Measurements from ENCODE around the gene SCAF1. TPM values are rescaled to one million over a fixed set of nuclear protein-coding genes. Genes with fewer than 3 reads are reported as not detected.

SCAF1 gene
- total and polyA plus RNA-seq, 10 of the 15 experiments (the other 5 are each of a cell fraction or from before 2014, with no cell fraction given): 0.18 to 77.0 (median 5.3) TPM

DNA sequence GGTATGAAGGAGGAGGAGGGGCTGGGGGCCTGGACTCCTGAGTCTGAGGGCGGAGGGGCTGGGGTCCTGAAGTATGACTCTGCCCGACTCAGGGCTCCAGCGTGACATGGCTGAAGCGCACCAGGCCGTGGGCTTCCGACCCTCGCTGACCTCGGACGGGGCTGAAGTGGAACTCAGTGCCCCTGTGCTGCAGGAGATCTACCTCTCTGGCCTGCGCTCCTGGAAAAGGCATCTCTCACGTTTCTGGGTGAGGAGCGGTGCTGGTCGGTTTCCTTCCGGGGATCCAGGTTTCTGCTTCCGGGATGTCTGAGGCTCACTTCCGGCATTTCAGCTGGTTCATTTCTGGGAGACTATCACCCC lies 50.1 kb downstream of the SCAF1 start:
- BruUV-seq (replicated peaks): no TSS peak
- POLR2A ChIA-PET: no interaction called here
- intact Hi-C loops (cut with micrococcal nuclease; ENCODE audit: unreplicated experiment): no loop called here
- RAD21 ChIA-PET (ENCODE audit: unreplicated experiment): no interaction called here
- Histone ChIP-seq H3K4me2 (ENCODE audit: control insufficient read depth, insufficient read depth) (no peak overlapping the region), H3K9ac (ENCODE audit: control insufficient read depth, insufficient read depth, low read length) (no peak overlapping the region), H3K27me3 (replicated peaks in 1 of 2; ENCODE audit: control insufficient read depth in 2 of 2, insufficient read depth in 2 of 2, low read length in 1 of 2) (no peaks in the 10 kb centered on the region; a peak in 1 of 4 replicates), H3K4me3 (no peak overlapping the region), H3K27ac (ENCODE audit: control insufficient read depth, insufficient read depth) (no peak overlapping the region), H4K20me1 (ENCODE audit: control insufficient read depth, insufficient read depth) (peaks cover 4% of the 10 kb centered on the region; the same call in 1 of the 2 replicates), H3K79me2 (ENCODE audit: control insufficient read depth, insufficient read depth, low read length) (no peaks in the 10 kb centered on the region), H3K9me3 (replicated peaks; ENCODE audit: control insufficient read depth, insufficient read depth, low read length) (no peaks in the 10 kb centered on the region; the same call in 2 of the 3 replicates), H3K36me3 (ENCODE audit: control insufficient read depth in 2 of 2, insufficient read depth in 2 of 2, low read length in 1 of 2) (peaks cover 0 to 12% of the 10 kb centered on the region in 2 experiments; a peak in 2 of 4 replicates), H3K4me1 (ENCODE audit: control insufficient read depth, insufficient read depth, low read length) (peaks cover 8% of the 10 kb centered on the region), H2AFZ (ENCODE audit: control insufficient read depth, low read depth, low read length) (no peak overlapping the region)
- ATAC-seq (no peak), DNase-seq (ENCODE audit: low read depth, low spot score) (no peak), FAIRE-seq (no peak)
- WGBS (ENCODE audit: insufficient coverage, insufficient replicate concordance, low lambda C conversion rate, missing lambda C conversion rate): 81% methylated on average over 15 of the region's 16 CpGs
- TF ChIP-seq TBL1XR1 (IDR thresholded peaks at IDR 0.05; ENCODE audit: low read depth, low read length) (no peak), WRNIP1 (IDR thresholded peaks at IDR 0.05; ENCODE audit: borderline replicate concordance, low read depth, low read length) (no peak), CHD4 (IDR thresholded peaks at IDR 0.05) (no peak), CEBPB (IDR thresholded peaks at IDR 0.05; ENCODE audit: borderline replicate concordance in 1 of 2, low read depth in 2 of 2, low read length in 2 of 2) (no peak), SREBF2 (IDR thresholded peaks at IDR 0.05; ENCODE audit: low read length) (no peak), NFYA (IDR thresholded peaks at IDR 0.05; ENCODE audit: borderline replicate concordance, low read depth, low read length) (no peak), IKZF2 (IDR thresholded peaks at IDR 0.05) (no peak)
- TF ChIP-seq, protein P1, sequence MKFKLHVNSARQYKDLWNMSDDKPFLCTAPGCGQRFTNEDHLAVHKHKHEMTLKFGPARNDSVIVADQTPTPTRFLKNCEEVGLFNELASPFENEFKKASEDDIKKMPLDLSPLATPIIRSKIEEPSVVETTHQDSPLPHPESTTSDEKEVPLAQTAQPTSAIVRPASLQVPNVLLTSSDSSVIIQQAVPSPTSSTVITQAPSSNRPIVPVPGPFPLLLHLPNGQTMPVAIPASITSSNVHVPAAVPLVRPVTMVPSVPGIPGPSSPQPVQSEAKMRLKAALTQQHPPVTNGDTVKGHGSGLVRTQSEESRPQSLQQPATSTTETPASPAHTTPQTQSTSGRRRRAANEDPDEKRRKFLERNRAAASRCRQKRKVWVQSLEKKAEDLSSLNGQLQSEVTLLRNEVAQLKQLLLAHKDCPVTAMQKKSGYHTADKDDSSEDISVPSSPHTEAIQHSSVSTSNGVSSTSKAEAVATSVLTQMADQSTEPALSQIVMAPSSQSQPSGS (IDR thresholded peaks at IDR 0.05; ENCODE audit: low read length): no peak
- TF ChIP-seq, protein P2, sequence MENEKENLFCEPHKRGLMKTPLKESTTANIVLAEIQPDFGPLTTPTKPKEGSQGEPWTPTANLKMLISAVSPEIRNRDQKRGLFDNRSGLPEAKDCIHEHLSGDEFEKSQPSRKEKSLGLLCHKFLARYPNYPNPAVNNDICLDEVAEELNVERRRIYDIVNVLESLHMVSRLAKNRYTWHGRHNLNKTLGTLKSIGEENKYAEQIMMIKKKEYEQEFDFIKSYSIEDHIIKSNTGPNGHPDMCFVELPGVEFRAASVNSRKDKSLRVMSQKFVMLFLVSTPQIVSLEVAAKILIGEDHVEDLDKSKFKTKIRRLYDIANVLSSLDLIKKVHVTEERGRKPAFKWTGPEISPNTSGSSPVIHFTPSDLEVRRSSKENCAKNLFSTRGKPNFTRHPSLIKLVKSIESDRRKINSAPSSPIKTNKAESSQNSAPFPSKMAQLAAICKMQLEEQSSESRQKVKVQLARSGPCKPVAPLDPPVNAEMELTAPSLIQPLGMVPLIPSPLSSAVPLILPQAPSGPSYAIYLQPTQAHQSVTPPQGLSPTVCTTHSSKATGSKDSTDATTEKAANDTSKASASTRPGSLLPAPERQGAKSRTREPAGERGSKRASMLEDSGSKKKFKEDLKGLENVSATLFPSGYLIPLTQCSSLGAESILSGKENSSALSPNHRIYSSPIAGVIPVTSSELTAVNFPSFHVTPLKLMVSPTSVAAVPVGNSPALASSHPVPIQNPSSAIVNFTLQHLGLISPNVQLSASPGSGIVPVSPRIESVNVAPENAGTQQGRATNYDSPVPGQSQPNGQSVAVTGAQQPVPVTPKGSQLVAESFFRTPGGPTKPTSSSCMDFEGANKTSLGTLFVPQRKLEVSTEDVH (IDR thresholded peaks at IDR 0.05; ENCODE audit: low read depth, partially characterized antibody): no peak
- TF ChIP-seq, protein P3, sequence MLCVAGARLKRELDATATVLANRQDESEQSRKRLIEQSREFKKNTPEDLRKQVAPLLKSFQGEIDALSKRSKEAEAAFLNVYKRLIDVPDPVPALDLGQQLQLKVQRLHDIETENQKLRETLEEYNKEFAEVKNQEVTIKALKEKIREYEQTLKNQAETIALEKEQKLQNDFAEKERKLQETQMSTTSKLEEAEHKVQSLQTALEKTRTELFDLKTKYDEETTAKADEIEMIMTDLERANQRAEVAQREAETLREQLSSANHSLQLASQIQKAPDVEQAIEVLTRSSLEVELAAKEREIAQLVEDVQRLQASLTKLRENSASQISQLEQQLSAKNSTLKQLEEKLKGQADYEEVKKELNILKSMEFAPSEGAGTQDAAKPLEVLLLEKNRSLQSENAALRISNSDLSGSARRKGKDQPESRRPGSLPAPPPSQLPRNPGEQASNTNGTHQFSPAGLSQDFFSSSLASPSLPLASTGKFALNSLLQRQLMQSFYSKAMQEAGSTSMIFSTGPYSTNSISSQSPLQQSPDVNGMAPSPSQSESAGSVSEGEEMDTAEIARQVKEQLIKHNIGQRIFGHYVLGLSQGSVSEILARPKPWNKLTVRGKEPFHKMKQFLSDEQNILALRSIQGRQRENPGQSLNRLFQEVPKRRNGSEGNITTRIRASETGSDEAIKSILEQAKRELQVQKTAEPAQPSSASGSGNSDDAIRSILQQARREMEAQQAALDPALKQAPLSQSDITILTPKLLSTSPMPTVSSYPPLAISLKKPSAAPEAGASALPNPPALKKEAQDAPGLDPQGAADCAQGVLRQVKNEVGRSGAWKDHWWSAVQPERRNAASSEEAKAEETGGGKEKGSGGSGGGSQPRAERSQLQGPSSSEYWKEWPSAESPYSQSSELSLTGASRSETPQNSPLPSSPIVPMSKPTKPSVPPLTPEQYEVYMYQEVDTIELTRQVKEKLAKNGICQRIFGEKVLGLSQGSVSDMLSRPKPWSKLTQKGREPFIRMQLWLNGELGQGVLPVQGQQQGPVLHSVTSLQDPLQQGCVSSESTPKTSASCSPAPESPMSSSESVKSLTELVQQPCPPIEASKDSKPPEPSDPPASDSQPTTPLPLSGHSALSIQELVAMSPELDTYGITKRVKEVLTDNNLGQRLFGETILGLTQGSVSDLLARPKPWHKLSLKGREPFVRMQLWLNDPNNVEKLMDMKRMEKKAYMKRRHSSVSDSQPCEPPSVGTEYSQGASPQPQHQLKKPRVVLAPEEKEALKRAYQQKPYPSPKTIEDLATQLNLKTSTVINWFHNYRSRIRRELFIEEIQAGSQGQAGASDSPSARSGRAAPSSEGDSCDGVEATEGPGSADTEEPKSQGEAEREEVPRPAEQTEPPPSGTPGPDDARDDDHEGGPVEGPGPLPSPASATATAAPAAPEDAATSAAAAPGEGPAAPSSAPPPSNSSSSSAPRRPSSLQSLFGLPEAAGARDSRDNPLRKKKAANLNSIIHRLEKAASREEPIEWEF (IDR thresholded peaks at IDR 0.05; ENCODE audit: insufficient replicate concordance, low read depth, low read length): no peak
- CTCF ChIA-PET: interaction anchor here (1.0 to 1.6 kb wide), 2 partner anchors 8 to 25 kb away, joined by 3 to 5 read pairs; no protein-coding TSS in a partner anchor
- SMC1A ChIA-PET (ENCODE audit: uncharacterized antibody, unreplicated experiment): no interaction called here
- in situ Hi-C loops (cut with MboI): no loop called here
